H9 (cell line): ENCODE data around the gene SERPINC1. TPM values are rescaled to one million over a fixed set of nuclear protein-coding genes. Genes with fewer than 3 reads are reported as not detected.

Source experiments
- DNase-seq: peaks from one replicate; pipeline ENCODE4 v3.0.0-alpha.2; 2017
- H2AFZ ChIP-seq: one replicate; pipeline ENCODE4 v1.6.1; 2013; ENCODE audit warnings: mild to moderate bottlenecking, low read length, control low read depth, moderate library complexity
- H2AK5ac ChIP-seq: 2 replicates; pipeline ENCODE4 v1.6.1; 2013; ENCODE audit warnings: low read length, control low read depth, mixed read lengths; ENCODE audit not compliant: insufficient read length
- H2BK120ac ChIP-seq: one replicate; pipeline ENCODE4 v1.6.1; 2013; ENCODE audit warnings: low read depth, mild to moderate bottlenecking, low read length, control low read depth, inconsistent platforms; ENCODE audit not compliant: poor library complexity, severe bottlenecking
- H2BK12ac ChIP-seq: 2 replicates; pipeline ENCODE4 v1.6.1; 2013; ENCODE audit warnings: low read length, control low read depth, mixed read lengths, low read depth; ENCODE audit not compliant: insufficient read length
- H2BK15ac ChIP-seq: 2 replicates; pipeline ENCODE4 v1.6.1; 2013; ENCODE audit warnings: low read depth, low read length, control low read depth
- H2BK20ac ChIP-seq: one replicate; pipeline ENCODE4 v1.6.1; 2013; ENCODE audit warnings: low read depth, mild to moderate bottlenecking, low read length, control low read depth, inconsistent platforms; ENCODE audit not compliant: poor library complexity, severe bottlenecking
- H2BK5ac ChIP-seq: 2 replicates; pipeline ENCODE4 v1.6.1; 2013; ENCODE audit warnings: low read length, control low read depth, mixed read lengths; ENCODE audit not compliant: insufficient read length
- H3K14ac ChIP-seq: 2 replicates; pipeline ENCODE4 v1.6.1; 2013; ENCODE audit warnings: low read length, control low read depth; ENCODE audit not compliant: insufficient read depth
- H3K18ac ChIP-seq: 2 replicates; pipeline ENCODE4 v1.6.1; 2013; ENCODE audit warnings: low read depth, mild to moderate bottlenecking, mixed read lengths, low read length, control low read depth; ENCODE audit not compliant: insufficient read length
- H3K23ac ChIP-seq: 2 replicates; pipeline ENCODE4 v1.6.1; 2013; ENCODE audit warnings: low read length, control low read depth, mixed read lengths, low read depth; ENCODE audit not compliant: insufficient read length
- H3K23me2 ChIP-seq: 2 replicates; pipeline ENCODE4 v1.6.1; 2013; ENCODE audit warnings: low read depth, mild to moderate bottlenecking, mixed read lengths, low read length, control low read depth; ENCODE audit not compliant: insufficient read length, poor library complexity, severe bottlenecking
- H3K27ac ChIP-seq: 2 replicates; pipeline ENCODE4 v1.5.1; 2013; ENCODE audit warnings: low read length, control low read depth, mixed read lengths, low read depth; ENCODE audit not compliant: insufficient read length
- H3K27me3 ChIP-seq: 2 replicates; pipeline ENCODE4 v1.6.1; 2013; ENCODE audit warnings: low read length, control low read depth, inconsistent platforms; ENCODE audit not compliant: insufficient read depth
- H3K4ac ChIP-seq: 2 replicates; pipeline ENCODE4 v1.6.1; 2013; ENCODE audit warnings: low read depth, mild to moderate bottlenecking, control low read depth, inconsistent platforms, low read length, moderate library complexity
- H3K4me1 ChIP-seq: 2 replicates; pipeline ENCODE4 v1.6.1; 2013; ENCODE audit warnings: low read length, control low read depth, inconsistent platforms; ENCODE audit not compliant: insufficient read depth
- H3K4me2 ChIP-seq: 2 replicates; pipeline ENCODE4 v1.6.1; 2013; ENCODE audit warnings: low read length, control low read depth, mixed read lengths; ENCODE audit not compliant: insufficient read length, insufficient read depth
- H3K56ac ChIP-seq: 2 replicates; pipeline ENCODE4 v1.6.1; 2013; ENCODE audit warnings: low read depth, mild to moderate bottlenecking, mixed read lengths, low read length, control low read depth; ENCODE audit not compliant: insufficient read length
- H3K79me1 ChIP-seq: 2 replicates; pipeline ENCODE4 v1.6.1; 2013; ENCODE audit warnings: low read depth, mild to moderate bottlenecking, moderate library complexity, low read length, control low read depth, inconsistent platforms; ENCODE audit not compliant: insufficient read depth, poor library complexity, severe bottlenecking
- H3K79me2 ChIP-seq: 2 replicates; pipeline ENCODE4 v1.6.1; 2013; ENCODE audit warnings: low read length, control low read depth, inconsistent platforms; ENCODE audit not compliant: insufficient read depth
- H3K9ac ChIP-seq: 2 replicates; pipeline ENCODE4 v1.6.1; 2013; ENCODE audit warnings: low read length, control low read depth, mixed read lengths; ENCODE audit not compliant: insufficient read length; ENCODE audit errors: extremely low read depth
- H3K9me3 ChIP-seq: one replicate; pipeline ENCODE4 v1.6.1; 2013; ENCODE audit warnings: low read depth, low read length, inconsistent platforms; ENCODE audit not compliant: control insufficient read depth
- H3T11ph ChIP-seq: one replicate; pipeline ENCODE4 v1.6.1; 2013; ENCODE audit warnings: mild to moderate bottlenecking, low read length, control low read depth, inconsistent platforms
- H4K20me1 ChIP-seq: one replicate; pipeline ENCODE4 v1.6.1; 2013; ENCODE audit not compliant: control insufficient read depth, insufficient read length, insufficient read depth
- H4K5ac ChIP-seq: 2 replicates; pipeline ENCODE4 v1.6.1; 2013; ENCODE audit warnings: low read depth, mild to moderate bottlenecking, mixed read lengths, low read length, control low read depth; ENCODE audit not compliant: insufficient read length
- H4K8ac ChIP-seq: replicated peaks from 2 replicates; pipeline ENCODE4 v1.6.1; 2013; ENCODE audit warnings: low read length, control low read depth, mixed read lengths, low read depth; ENCODE audit not compliant: insufficient read length
- H4K91ac ChIP-seq: 2 replicates; pipeline ENCODE4 v1.6.1; 2013; ENCODE audit warnings: low read depth, mild to moderate bottlenecking, moderate library complexity, mixed read lengths, low read length, control low read depth; ENCODE audit not compliant: insufficient read length
- H3K27ac Mint-ChIP-seq, 3 experiments: 2 replicates in 2 of 3; 3 replicates in 1 of 3; pipeline ENCODE4 v1.8.0; 2020 to 2021; ENCODE audit warnings: mixed read lengths in 3 of 3, mild to moderate bottlenecking in 1 of 3, moderate library complexity in 1 of 3
- H3K27me3 Mint-ChIP-seq: 2 replicates; pipeline ENCODE4 v1.8.0; 2021; ENCODE audit warnings: low read depth, mild to moderate bottlenecking, moderate library complexity, mixed read lengths
- H3K36me3 Mint-ChIP-seq, 3 experiments: 2 replicates in 2 of 3; 3 replicates in 1 of 3; pipeline ENCODE4 v1.8.0; 2020 to 2021; ENCODE audit warnings: low read depth in 3 of 3, mixed read lengths in 3 of 3; ENCODE audit not compliant: insufficient read depth in 1 of 3
- H3K4me1 Mint-ChIP-seq, 2 experiments: 2 replicates each; pipeline ENCODE4 v1.8.0; 2020; ENCODE audit warnings: mixed read lengths in 2 of 2
- H3K4me3 Mint-ChIP-seq, 2 experiments: 2 replicates in 1 of 2; 3 replicates in 1 of 2; pipeline ENCODE4 v1.8.0; 2020 to 2021; ENCODE audit warnings: mild to moderate bottlenecking in 2 of 2, mixed read lengths in 2 of 2, moderate library complexity in 1 of 2
- H3K9me3 Mint-ChIP-seq, 2 experiments: 2 replicates in 1 of 2; 3 replicates in 1 of 2; pipeline ENCODE4 v1.8.0; 2020; ENCODE audit warnings: mild to moderate bottlenecking in 2 of 2, mixed read lengths in 2 of 2, moderate library complexity in 1 of 2
- CTCF ChIP-seq: fragments of 200-600 bp; sonication (generic); conservative IDR thresholded peaks from 3 replicates; pipeline ENCODE4 v1.8.0; 2021; ENCODE audit warnings: antibody characterized with exemption, mild to moderate bottlenecking
- WGBS: extraction: QIAGEN DNeasy Blood & Tissue Kit; methylation state at CpG from one replicate; pipeline ENCODE4 v1.1.7; 2013; ENCODE audit warnings: missing lambda C conversion rate, low lambda C conversion rate, mixed read lengths; ENCODE audit not compliant: insufficient read length; ENCODE audit errors: extremely low coverage; 5-methylcytosine and 5-hydroxymethylcytosine counted together
- total RNA-seq: library from RNA; stranded (reverse); gene quantifications from 2 replicates; pipeline ENCODE4 v1.2.1, GENCODE V29; 2021

Gene SERPINC1
- total RNA-seq, 1 experiment from 2014 or later: not detected

GRCh38 chr1:173914366-173914871, 2.7 kb downstream of the SERPINC1 start:
- WGBS: no CpG with 5 or more reads among the region's 13 CpGs
- Mint-ChIP-seq H3K4me3 (no peak overlapping the region), H3K27ac (no peak overlapping the region)

More at GRCh38 chr1:173914366-173914871, 2.7 kb downstream of the SERPINC1 start:
- no peak overlapping the region for H2BK15ac ChIP-seq
- H2BK5ac ChIP-seq: no peak overlapping the region
- no peak overlapping the region for H3K9ac ChIP-seq
- no peak overlapping the region for H2BK120ac ChIP-seq
- peak; percentile 41 for DNase-seq
- no peaks in the 10 kb centered on the region for H3K27me3 ChIP-seq
- no peaks in the 10 kb centered on the region for H3K36me3 Mint-ChIP-seq
- TF ChIP-seq CTCF: peak; percentile 89
- H3K23ac ChIP-seq: no peak overlapping the region
- H2BK20ac ChIP-seq: no peak overlapping the region
- H3K27me3 Mint-ChIP-seq: peaks cover 3% of the 10 kb centered on the region; the same call in 1 of the 2 replicates
- H3K14ac ChIP-seq: no peak overlapping the region
- no peak overlapping the region for H4K91ac ChIP-seq
- no peaks in the 10 kb centered on the region for H3K4me1 ChIP-seq
- H3K18ac ChIP-seq: no peak overlapping the region
- H3K4ac ChIP-seq: no peak overlapping the region
- H3T11ph ChIP-seq: no peak overlapping the region
- no peak overlapping the region for H3K27ac ChIP-seq
- H2AK5ac ChIP-seq: no peak overlapping the region
- H3K79me1 ChIP-seq: no peaks in the 10 kb centered on the region
- no peaks in the 10 kb centered on the region; a peak in 2 of 5 replicates for H3K9me3 Mint-ChIP-seq
- H3K56ac ChIP-seq: no peak overlapping the region
- no peaks in the 10 kb centered on the region for H3K79me2 ChIP-seq
- no peak overlapping the region for H3K4me2 ChIP-seq
- H4K20me1 ChIP-seq: no peaks in the 10 kb centered on the region
- no peaks in the 10 kb centered on the region for H3K9me3 ChIP-seq
- H3K23me2 ChIP-seq: no peaks in the 10 kb centered on the region
- no peak overlapping the region for H4K8ac ChIP-seq
- no peak overlapping the region for H2AFZ ChIP-seq
- no peaks in the 10 kb centered on the region for H3K4me1 Mint-ChIP-seq
- H2BK12ac ChIP-seq: no peak overlapping the region
- H4K5ac ChIP-seq: no peak overlapping the region
